ENCODE measurements around the gene CCDC196.

GRCh38 chr14:66507181-66507721 lies 21.1 kb downstream of the CCDC196 start:
- TF ChIP-seq, protein P1, sequence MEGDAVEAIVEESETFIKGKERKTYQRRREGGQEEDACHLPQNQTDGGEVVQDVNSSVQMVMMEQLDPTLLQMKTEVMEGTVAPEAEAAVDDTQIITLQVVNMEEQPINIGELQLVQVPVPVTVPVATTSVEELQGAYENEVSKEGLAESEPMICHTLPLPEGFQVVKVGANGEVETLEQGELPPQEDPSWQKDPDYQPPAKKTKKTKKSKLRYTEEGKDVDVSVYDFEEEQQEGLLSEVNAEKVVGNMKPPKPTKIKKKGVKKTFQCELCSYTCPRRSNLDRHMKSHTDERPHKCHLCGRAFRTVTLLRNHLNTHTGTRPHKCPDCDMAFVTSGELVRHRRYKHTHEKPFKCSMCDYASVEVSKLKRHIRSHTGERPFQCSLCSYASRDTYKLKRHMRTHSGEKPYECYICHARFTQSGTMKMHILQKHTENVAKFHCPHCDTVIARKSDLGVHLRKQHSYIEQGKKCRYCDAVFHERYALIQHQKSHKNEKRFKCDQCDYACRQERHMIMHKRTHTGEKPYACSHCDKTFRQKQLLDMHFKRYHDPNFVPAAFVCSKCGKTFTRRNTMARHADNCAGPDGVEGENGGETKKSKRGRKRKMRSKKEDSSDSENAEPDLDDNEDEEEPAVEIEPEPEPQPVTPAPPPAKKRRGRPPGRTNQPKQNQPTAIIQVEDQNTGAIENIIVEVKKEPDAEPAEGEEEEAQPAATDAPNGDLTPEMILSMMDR (IDR thresholded peaks at IDR 0.05), result no peak
- TF ChIP-seq POLR2A (IDR thresholded peaks at IDR 0.05) (no peak), EP300 (IDR thresholded peaks at IDR 0.05) (no peak)

All from tibial nerve (tissue), 4 donors.